ENCODE data around the gene TXK.

Gene TXK

GRCh38 chr4:48133669-48134068 lies 381 bp downstream of the TXK start:
- no peak for DNase-seq

DNA sequence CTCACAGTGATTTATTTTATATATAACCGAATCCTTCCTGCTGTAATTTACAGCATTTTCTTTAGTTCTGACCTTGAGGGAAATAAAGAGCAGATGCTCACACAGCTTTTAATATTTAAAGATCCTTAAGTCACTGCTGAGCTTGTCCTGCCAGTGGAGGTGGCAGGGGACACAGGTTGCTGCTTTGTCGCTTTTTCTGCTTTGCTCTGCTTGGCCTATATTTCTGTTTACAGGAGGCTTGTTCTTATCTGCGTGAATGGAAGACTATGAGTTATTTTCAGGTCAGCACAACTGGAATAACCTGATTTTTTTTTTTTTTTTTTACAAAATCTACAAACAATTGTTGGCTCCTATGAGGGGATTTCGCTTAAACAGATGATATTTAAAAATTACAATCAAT lies 2.3 kb downstream of the TXK start:
- DNase-seq = no peak

DNA sequence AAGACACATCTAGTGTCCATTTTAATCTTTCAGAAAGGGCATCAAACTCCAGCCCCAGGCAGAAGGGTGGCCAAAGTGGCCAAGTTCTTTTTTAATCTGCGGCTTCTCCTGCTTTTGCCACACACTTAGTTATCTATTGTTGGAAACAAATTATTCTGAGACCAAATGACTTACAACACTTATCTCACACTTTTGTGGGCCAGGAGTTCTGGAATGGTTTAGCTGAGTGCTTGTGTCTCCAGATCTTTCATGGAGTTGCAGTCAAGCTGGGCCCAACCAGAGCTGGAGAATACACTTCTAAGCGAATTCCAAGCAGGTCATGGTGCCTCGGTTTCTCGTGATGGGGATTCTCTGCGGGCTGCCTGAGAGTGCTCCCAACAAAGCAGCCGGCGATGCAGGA lies 4.0 kb downstream of the TXK start:
- no peak for DNase-seq

GRCh38 chr4:48129307-48130014 lies 4.6 kb downstream of the TXK start:
- no peak for DNase-seq

DNA sequence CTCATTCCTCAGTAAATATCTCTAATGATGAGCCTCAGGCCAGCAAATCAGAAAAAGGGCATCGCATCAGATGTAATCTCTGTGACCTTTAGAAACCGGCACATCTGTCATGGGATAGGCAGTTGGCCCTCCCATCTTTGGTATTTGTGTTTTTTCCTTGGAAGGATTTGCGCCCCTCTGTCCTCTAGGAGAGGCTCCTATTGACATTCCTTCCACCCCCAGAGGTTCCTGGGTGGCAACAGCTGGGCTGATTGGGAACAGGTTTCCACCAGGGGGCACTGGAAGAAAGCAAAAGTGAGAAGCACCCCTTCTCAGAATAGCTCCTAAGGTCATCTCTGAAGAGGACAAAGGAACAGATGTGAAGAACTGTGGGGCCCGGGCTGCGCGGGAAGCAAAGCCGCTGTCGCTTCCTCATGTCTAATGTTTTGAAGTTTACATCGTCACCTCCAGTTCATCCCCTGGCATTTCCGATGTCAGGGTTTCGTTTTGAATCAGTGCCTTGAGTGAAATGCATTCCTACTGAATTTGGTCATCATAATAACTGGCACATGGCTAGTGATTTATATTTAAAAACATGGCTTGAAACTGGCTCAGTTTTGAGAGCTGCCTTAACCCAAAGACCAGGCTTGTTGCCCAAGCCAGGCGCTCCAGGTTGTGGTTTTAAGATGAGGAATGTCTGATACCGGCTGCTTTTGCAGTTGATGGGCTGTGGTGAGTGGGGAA lies 6.2 kb downstream of the TXK start:
- DNase-seq = peak; percentile 58

DNA sequence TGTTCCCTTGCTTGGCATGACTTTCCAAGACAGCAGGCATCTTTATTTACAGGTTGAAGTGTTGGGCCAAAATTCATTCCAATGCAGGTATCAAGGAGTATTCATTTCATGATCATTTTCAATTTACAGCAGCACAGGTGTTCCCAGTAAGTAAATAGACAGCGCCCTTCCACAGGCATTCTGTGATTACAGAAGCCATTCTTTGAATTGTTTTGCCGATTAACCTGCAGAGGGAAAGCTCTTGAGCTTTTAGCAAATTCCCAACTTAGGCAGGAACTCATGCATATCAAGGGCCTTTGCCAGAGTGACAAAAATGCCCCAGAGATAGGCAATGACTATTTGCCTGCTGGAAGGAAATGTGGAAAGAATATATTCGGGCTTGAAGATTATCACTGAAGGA lies 6.8 kb downstream of the TXK start:
- no peak for DNase-seq

DNA sequence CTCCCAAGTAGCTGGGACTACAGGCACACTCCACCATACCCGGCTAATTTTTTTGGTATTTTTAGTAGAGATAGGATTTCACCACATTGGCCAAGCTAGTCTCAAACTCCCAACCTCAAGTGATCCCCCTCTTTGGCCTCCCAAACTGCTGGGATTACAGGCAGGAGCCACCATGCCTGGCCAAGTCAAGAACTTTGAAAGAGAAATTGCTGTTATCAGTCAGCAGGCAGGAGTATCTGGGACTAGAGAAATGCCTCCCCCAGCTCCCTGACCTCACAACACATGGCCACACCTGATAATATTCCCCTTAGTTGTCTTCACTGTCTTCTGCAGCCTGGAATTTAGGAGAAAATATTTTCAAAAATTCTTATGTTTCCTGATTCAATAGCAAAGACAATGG lies 7.4 kb downstream of the TXK start:
- DNase-seq = no peak

- no peak for DNase-seq
Observed at GRCh38 chr4:48124870-48125269, 9.2 kb downstream of the TXK start.

DNA sequence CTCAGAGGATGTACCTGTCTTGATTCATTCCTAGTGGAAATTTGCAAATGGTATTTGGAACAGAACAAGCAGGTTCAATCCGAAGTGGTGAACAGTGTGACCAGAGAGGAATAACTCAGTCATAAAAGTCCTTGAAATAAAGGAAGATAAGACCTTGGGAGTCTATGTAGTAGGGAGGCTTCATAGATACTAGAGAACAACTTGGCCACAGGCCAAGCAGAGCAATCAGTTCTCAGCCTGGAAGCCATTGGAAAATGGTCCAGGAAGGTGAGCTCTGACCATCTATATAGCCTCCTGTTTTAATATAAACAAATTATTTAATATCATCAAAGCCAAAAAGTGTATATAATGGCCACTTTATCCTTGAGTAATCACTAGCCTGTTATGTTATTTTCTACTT lies 11.3 kb downstream of the TXK start:
- no peak for DNase-seq

- DNase-seq = no peak
Observed at GRCh38 chr4:48121180-48121579, 12.9 kb downstream of the TXK start.

- DNase-seq = no peak
Observed at GRCh38 chr4:48120132-48120531, 13.9 kb downstream of the TXK start.

- no peak for DNase-seq
Observed at GRCh38 chr4:48119646-48120045, 14.4 kb downstream of the TXK start.

DNA sequence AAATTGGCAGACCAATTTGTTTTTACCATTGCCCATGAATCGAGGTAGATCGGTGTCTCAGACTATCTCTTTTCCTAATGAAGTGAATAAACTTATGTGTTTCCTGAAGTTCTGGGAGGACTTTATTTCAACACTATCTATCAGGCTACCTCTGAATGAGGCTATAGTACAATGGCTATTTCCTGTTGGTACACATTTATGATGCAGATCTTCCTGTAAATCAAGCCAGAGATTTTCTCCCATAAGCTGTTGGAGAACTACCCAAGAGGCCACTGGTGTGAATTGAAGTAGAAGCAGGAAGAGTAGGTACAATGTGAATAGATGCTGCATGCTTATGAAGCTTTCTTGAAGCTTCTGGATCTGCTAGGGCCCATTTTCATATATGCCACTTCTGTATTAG lies 16.0 kb downstream of the TXK start:
- DNase-seq = no peak

DNA sequence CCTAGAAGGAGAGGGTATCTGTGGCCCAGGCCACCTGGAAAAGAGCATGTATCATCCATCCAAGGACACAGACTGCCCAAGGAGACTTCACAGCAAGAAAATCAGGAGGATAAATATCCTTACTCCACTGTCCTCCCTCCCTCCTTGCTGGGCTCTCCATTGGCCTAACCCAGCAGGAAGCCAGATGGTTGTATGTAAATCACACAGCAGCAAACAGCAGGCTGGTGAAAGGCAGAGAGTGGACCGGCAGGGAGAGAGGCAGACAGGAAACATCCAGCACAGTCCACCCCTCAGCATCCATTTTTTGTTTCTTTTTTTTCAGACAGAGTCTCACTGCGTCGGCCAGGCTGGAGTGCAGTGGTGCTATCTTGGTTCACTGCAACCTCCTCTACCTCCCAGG lies 17.5 kb downstream of the TXK start:
- no peak for DNase-seq

DNA sequence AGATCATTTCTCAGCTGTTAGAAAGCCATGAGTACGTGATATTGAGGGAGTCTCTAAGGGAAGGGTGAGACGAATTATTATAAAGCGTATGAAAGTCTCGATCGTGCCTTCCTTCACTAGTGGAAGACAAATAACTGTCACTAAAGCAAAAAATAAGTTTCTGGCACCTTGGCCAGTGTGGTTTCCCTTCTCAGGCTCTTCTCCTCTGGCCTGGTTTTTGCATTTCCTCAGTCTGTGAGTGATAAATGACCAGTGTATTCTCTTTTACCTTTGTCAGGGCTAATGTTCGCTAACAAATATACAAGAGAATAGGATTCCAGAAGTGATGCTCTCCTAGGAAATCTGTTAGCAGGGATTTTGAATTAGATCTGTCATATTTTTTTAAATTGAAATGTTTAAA lies 19.6 kb downstream of the TXK start:
- DNase-seq = no peak

- DNase-seq = no peak
Observed at GRCh38 chr4:48112017-48112667, 21.9 kb downstream of the TXK start.

- DNase-seq = no peak
Observed at GRCh38 chr4:48110452-48110978, 23.5 kb downstream of the TXK start.

DNA sequence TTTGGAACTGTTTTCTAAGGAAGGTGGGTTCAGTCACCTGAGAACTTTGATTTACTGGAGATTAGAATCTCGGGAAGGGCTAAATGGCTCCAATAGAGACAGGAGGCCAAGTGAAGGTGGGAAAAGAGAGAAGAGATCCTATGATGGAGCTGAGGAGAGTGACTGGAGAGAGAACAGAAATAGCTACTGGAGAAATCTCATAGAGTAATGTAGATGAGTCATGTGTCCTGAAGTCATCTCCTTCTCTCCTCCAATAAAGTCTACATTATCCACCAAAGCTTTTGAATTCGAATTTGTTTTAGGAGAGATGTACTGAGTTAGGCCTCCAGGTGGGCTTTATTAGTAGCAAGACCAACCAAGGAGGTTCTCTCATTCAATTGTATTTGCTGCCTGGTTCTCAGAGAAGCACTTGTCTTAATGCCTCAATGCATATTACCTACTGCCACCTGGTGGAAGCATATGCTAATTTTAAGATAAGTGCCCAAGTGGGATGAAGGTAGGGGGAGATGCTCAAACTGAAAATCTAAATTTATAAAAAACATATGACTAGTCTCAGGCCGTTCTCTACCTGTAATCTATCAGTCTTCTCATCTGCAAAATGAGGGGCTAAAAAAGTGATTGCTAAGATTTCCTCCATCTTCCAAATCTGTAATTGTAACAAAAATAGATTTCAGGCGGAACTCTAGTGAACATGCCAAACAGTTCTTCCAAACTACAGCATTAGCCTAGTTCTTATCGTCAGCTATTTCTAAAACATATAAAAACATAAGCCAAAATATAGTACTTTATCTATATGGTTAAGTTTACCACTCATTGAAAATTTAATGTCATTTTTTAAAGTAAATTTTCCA lies 24.4 kb downstream of the TXK start:
- no peak for DNase-seq

DNA sequence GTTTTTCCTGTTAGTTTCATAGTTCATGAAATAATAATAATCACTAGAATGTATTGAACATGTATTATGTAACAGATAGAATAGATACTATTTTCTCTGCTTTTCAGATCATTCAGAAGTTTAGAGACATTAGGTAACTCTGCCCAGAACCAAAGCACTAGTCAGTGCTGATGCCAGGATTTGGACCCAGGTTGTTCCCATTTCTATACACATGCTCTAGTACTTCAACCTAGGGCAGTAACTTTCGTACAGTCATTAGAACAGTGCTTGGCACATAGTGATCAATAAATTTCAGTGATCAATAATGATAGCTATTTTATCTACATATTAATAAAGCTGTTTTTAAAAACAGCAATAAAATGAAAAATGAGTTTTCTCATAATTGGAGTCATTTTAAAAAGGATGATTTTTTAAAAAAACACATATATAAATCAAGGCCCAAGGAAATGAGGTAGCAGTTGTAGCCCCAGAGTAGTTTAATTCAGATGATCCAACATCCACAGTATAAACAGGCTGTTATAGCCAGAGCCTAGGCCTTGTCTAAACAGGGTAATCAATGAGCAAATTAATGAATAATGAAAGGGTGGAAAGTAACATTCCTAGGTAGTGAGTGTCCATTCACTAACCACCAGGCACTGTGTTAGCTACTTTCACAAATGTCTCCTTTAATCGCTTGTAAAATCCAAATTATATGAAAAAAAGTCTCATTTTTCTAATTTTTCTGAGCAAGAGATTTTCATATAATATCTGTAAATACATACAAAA lies 25.6 kb downstream of the TXK start:
- no peak for DNase-seq

GRCh38 chr4:48105230-48105629 lies 28.8 kb downstream of the TXK start:
- DNase-seq = no peak

DNA sequence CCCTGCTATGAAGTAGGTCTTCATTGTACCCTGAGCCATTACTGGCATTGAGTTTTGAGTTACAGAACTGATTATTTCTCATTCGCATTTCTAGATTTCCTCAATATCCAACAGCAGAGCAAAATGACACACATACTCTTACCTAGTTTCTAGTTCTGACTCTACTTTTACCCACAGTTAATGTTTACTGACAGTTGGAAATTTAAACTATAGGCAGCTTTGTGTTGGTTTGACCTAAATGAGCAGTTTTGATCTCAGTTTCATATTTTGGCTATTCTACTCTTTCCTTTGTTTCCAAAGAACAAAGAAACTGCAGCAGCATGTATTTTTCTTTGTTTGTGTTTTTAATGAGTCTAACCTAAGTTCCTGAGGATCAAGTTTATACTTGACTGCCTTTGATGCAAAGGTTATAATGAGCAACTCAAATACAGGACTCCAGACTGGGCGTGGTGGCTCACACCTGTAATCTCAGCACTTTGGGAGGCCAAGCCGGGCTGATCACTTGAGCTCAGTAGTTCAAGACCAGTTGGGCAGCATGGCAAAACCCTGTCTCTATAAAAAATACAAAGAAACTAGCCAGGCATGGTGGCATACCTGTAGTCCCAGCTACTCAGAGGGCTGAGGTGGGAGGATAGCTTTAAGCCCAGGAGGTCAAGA lies 30.4 kb downstream of the TXK start:
- DNase-seq = no peak

DNA sequence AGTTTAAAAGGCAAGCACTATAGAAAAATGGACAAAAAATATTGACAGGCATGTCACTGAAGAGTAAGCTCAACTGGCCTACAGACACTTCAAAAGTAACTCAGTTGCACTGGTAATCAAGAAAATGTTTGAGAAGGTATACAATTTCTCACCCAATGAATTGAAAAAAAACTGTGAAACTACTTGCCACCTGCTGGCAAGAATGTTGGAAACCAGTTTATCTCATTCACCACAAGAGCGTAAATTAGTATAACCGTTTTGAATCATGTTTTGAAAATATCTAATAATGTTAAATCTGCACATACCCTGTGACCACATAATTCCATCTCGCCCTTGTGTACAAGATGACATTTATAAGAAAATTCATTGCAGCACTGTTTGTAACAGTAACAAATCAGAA lies 31.7 kb downstream of the TXK start:
- DNase-seq = no peak
